Astrocyte (in vitro differentiated cells and primary cell): Measurements from ENCODE around the gene HMGB3. TPM values are rescaled to one million over a fixed set of nuclear protein-coding genes. Genes with fewer than 3 reads are reported as not detected.

Experiments used
- total RNA-seq: library from RNA; stranded (reverse); gene quantifications from 2 replicates; pipeline ENCODE4 v1.2.1, GENCODE V29; 2021

Gene HMGB3
- total RNA-seq, 1 donor from 2014 or later, result 34.7 TPM

Other genes starting within 250 kb of the HMGB3 start
- gene CD99L2, start 84.7 kb upstream of the HMGB3 start, total RNA-seq, result 38.4 and 41.2 TPM in 2 replicates
- 0.67 and 1.00 TPM in 2 replicates for gene GPR50, start 193.2 kb downstream of the HMGB3 start, total RNA-seq